Measurements from ENCODE around the gene SP1. TPM values are rescaled to one million over a fixed set of nuclear protein-coding genes. Genes with fewer than 3 reads are reported as not detected.

SP1 gene
- polyA plus RNA-seq, 1 donor from 2014 or later, result 7.3 TPM

DNA sequence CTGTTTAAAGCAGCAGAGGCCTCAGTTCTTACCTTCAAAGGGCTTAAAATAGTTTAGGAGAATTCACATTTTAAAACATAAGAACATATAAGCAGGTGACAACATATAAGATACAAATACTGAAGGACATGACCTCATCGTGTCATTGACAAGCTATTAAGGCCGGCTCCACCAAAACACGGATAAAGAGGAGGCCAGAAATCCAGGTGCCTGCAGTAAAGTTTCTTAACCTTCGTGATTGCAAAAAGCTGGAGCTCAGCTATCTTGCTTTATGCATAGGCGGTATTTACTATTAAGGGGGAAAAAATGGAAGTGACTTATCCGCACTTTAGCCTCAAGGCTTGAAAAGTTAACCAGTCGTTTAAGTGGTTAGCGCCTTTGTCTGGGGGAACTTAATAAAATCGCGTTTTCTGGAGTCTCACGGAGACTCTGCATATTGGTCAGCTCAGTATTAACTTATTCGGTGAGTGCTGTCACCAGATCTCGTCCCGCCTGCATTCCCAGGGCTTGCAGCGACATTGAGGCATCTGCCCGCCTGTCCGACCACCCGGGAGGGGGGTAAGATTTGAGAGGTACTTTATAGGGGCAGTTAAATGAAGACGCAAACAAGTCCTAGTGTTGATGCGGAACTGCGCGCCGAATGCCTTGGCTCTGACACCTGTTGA lies 1.1 kb upstream of the SP1 start:
- H3F3A ChIP-seq (ENCODE audit: insufficient read depth, low read length, poor library complexity, severe bottlenecking), result no peaks in the 10 kb centered on the region
- TF ChIP-seq, protein P1, sequence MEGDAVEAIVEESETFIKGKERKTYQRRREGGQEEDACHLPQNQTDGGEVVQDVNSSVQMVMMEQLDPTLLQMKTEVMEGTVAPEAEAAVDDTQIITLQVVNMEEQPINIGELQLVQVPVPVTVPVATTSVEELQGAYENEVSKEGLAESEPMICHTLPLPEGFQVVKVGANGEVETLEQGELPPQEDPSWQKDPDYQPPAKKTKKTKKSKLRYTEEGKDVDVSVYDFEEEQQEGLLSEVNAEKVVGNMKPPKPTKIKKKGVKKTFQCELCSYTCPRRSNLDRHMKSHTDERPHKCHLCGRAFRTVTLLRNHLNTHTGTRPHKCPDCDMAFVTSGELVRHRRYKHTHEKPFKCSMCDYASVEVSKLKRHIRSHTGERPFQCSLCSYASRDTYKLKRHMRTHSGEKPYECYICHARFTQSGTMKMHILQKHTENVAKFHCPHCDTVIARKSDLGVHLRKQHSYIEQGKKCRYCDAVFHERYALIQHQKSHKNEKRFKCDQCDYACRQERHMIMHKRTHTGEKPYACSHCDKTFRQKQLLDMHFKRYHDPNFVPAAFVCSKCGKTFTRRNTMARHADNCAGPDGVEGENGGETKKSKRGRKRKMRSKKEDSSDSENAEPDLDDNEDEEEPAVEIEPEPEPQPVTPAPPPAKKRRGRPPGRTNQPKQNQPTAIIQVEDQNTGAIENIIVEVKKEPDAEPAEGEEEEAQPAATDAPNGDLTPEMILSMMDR (IDR thresholded peaks at IDR 0.05; ENCODE audit: poor library complexity, severe bottlenecking), result no peak
- no peak for TF ChIP-seq MXI1 (conservative IDR thresholded peaks at IDR 0.05; ENCODE audit: poor library complexity, severe bottlenecking)
- H3K36me3 ChIP-seq (ENCODE audit: insufficient read depth, low read length), result peaks cover 12% of the 10 kb centered on the region
- H3K4me3 ChIP-seq (ENCODE audit: low read length), result peak overlapping the region; percentile 64
- H3K9me2 ChIP-seq (ENCODE audit: insufficient read depth, low read length), result no peaks in the 10 kb centered on the region
- peak overlapping the region; percentile 63 for H3K9ac ChIP-seq (ENCODE audit: low read length)
- H3K9me3 ChIP-seq (ENCODE audit: low read length), result no peaks in the 10 kb centered on the region
- no peaks in the 10 kb centered on the region for H3K27me3 ChIP-seq (ENCODE audit: insufficient read depth, low read depth, low read length)
- peak overlapping the region; percentile 78 for H2AFZ ChIP-seq (ENCODE audit: low read depth, low read length)
- H3K27ac ChIP-seq (ENCODE audit: low read length), result peak overlapping the region; percentile 82
- no peaks in the 10 kb centered on the region for H4K20me1 ChIP-seq (ENCODE audit: insufficient read depth)
- H3K4me2 ChIP-seq (ENCODE audit: low read length), result peak overlapping the region; percentile 47
- peaks cover 26% of the 10 kb centered on the region for H3K79me2 ChIP-seq (replicated peaks; ENCODE audit: insufficient read depth, low read length)

DNA sequence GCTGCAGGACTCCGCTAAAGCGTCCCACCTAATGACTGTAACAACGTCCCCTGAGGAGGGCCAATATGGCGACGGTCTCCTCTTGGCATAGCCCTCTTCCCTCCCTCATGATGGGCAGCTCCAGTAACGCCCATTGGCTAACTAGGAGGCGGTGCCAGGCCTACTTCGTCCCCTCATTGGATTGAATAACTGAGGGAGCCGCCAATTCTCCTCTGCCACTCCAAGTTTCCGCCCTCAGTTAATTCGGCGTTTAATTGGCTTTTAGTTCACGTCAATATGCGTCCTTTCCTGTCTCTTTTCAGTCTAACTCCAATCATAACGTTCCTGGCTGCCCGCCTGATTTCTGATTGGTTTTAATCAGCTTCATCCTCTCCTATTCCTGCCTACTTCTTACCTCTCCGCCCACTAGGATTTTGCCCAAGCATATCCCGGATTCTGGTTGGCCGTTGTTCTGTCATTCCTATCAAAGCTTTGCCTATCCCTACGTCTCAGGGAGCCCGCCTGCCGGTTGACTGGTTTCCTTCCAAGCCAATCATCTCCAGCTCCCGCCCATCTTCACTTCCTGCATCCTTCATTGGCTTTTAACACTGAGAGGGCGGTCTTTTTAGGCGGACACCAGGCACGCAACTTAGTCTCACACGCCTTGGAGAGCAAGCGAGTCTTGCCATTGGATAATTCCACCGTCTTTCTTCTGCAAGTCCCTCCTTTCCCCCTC lies 430 bp upstream of the SP1 start:
- H3K9me2 ChIP-seq (ENCODE audit: insufficient read depth, low read length), result no peaks in the 10 kb centered on the region

More for the DNA sequence above, 430 bp upstream of the SP1 start:
- H2AFZ ChIP-seq (ENCODE audit: low read depth, low read length), result peak overlapping the region; percentile 78
- no peaks in the 10 kb centered on the region for H3F3A ChIP-seq (ENCODE audit: insufficient read depth, low read length, poor library complexity, severe bottlenecking)
- no peaks in the 10 kb centered on the region for H4K20me1 ChIP-seq (ENCODE audit: insufficient read depth)
- no peaks in the 10 kb centered on the region for H3K9me3 ChIP-seq (ENCODE audit: low read length)
- H3K36me3 ChIP-seq (ENCODE audit: insufficient read depth, low read length), result peaks cover 12% of the 10 kb centered on the region
- peak overlapping the region; percentile 76 for H3K9ac ChIP-seq (ENCODE audit: low read length)
- peak overlapping the region; percentile 66 for H3K4me3 ChIP-seq (ENCODE audit: low read length)
- H3K27ac ChIP-seq (ENCODE audit: low read length), result peak overlapping the region; percentile 82
- H3K27me3 ChIP-seq (ENCODE audit: insufficient read depth, low read depth, low read length), result no peaks in the 10 kb centered on the region
- H3K4me2 ChIP-seq (ENCODE audit: low read length), result peak overlapping the region; percentile 47
- TF ChIP-seq, protein P1 (IDR thresholded peaks at IDR 0.05; ENCODE audit: poor library complexity, severe bottlenecking), result peak; percentile 54
- TF ChIP-seq EP300 (conservative IDR thresholded peaks at IDR 0.05; ENCODE audit: poor library complexity, severe bottlenecking) (peak; percentile 43), POLR2AphosphoS5 (IDR thresholded peaks at IDR 0.05) (peak; percentile 85), EZH2 (IDR thresholded peaks at IDR 0.05; ENCODE audit: borderline replicate concordance, insufficient read depth, low read length, poor library complexity, severe bottlenecking) (no peak), MXI1 (conservative IDR thresholded peaks at IDR 0.05; ENCODE audit: poor library complexity, severe bottlenecking) (no peak), TAF1 (IDR thresholded peaks at IDR 0.05; ENCODE audit: low read depth) (peak; percentile 37)
- TF ChIP-seq, protein P2, sequence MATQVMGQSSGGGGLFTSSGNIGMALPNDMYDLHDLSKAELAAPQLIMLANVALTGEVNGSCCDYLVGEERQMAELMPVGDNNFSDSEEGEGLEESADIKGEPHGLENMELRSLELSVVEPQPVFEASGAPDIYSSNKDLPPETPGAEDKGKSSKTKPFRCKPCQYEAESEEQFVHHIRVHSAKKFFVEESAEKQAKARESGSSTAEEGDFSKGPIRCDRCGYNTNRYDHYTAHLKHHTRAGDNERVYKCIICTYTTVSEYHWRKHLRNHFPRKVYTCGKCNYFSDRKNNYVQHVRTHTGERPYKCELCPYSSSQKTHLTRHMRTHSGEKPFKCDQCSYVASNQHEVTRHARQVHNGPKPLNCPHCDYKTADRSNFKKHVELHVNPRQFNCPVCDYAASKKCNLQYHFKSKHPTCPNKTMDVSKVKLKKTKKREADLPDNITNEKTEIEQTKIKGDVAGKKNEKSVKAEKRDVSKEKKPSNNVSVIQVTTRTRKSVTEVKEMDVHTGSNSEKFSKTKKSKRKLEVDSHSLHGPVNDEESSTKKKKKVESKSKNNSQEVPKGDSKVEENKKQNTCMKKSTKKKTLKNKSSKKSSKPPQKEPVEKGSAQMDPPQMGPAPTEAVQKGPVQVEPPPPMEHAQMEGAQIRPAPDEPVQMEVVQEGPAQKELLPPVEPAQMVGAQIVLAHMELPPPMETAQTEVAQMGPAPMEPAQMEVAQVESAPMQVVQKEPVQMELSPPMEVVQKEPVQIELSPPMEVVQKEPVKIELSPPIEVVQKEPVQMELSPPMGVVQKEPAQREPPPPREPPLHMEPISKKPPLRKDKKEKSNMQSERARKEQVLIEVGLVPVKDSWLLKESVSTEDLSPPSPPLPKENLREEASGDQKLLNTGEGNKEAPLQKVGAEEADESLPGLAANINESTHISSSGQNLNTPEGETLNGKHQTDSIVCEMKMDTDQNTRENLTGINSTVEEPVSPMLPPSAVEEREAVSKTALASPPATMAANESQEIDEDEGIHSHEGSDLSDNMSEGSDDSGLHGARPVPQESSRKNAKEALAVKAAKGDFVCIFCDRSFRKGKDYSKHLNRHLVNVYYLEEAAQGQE (IDR thresholded peaks at IDR 0.05; ENCODE audit: borderline replicate concordance), result no peak
- peaks cover 29% of the 10 kb centered on the region for H3K79me2 ChIP-seq (replicated peaks; ENCODE audit: insufficient read depth, low read length)

All from neural cell (in vitro differentiated cells).